Cortex of kidney (tissue), 1 donor: ENCODE results near the gene HLA-DQB1.
"Not testable (repeated sequence)": the region's sequence is repeated elsewhere in the genome, so short reads cannot be mapped to it uniquely, and the experiment has no call there.

ENCODE experiments used
- DNase-seq: peaks from one replicate; lab custom pipeline; 2025; lab: John Stamatoyannopoulos, UW

The HLA-DQB1 gene

GRCh38 chr6:32662099-32662498 lies 4.4 kb downstream of the HLA-DQB1 start:
- DNase-seq, result no peak

DNA sequence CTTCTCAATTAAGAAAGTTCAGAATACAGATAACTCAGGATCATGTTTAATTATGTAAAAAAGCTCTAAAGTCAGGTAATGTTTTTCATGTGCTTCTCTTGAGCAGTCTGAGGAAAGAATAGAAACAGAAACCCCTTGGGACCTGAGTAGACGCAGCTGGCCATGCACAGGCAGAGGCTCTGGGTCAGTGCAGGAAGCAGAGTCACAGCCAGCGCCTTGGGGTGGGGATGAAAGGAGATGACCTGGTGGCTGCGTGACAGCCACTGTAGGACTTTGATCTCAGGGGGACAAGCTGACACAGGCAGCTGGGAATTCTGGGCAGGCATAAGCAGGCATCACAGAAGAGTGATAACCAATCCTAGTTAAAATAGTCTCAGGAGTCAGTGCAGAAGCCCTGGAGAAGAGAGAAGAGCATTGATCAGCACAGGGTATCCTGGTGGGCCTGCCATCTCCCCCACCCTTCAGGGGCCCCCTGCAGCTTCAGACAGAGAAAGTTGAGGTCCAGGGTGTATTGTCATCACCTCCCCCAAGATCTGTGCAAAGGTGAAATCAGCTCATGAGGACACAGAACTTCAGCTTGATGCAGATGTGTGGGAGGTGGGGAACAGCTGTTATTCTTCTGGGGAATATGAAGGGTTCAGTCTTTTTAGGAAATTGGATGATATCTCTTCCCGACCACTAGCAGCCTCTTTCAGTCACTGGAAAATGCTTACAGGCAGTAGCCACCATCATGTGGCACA lies 6.4 kb downstream of the HLA-DQB1 start:
- no peak for DNase-seq

- DNase-seq, result no peak
These were observed 8.1 kb downstream of the HLA-DQB1 start for GRCh38 chr6:32658268-32658897.

DNA sequence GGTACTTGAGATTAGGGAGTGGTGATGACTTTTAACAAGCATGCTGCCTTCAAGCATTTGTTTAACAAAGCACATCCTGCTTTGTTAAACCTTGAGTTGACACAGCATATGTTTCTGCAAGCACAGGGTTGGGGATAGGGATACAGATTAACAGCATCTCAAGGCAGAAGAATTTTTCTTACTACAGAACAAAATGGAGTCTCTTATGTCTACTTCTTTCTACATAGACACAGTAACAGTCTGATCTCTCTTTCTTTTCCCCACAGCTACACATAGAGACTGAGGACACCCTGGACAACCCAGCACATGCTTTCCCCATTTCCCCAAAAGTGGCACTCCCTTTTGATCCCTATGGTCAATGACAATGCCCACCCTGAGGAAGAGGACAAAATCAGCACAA lies 8.6 kb downstream of the HLA-DQB1 start:
- not testable (repeated sequence) for DNase-seq

DNA sequence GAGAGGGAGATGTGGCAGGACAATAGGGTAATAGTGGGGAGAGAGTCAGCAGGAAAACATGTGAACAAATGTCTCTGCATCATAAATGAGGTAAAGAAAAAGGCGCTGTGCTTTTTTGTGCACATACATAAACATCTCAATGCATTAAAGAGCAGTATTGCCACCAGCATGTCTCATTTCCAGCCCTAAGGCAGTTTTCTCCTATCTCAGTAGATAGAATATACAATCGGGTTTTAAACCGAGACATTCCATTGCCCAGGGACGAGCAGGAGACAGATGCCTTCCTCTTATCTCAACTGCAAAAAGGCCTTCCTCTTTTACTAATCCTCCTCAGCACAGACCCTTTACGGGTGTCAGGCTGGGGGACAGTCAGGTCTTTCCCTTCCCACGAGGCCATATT lies 9.1 kb downstream of the HLA-DQB1 start:
- not testable (repeated sequence) for DNase-seq

DNA sequence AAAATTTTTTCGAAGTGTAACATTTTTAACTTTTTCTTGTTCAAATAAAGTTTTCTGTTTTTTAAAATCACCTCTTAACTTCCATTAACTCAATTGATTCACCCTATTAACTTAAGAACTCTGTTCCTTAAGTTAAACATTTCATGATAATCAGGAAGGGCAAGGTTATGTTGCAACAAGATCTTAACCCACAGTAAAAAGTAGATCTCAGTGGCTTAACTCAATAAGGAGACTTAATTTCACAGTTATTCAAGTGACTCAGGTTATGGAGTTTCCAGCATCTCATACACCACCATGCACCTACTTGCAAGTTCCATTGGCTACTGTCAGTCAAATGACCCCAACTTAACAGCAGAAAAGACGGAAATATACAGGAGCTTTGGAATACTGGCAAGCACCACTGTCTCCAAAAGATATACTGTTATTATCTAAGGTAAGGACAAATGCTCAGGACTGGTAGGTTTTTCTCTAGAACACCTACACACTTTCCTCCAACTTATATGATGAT lies 11.2 kb downstream of the HLA-DQB1 start:
- no peak for DNase-seq

DNA sequence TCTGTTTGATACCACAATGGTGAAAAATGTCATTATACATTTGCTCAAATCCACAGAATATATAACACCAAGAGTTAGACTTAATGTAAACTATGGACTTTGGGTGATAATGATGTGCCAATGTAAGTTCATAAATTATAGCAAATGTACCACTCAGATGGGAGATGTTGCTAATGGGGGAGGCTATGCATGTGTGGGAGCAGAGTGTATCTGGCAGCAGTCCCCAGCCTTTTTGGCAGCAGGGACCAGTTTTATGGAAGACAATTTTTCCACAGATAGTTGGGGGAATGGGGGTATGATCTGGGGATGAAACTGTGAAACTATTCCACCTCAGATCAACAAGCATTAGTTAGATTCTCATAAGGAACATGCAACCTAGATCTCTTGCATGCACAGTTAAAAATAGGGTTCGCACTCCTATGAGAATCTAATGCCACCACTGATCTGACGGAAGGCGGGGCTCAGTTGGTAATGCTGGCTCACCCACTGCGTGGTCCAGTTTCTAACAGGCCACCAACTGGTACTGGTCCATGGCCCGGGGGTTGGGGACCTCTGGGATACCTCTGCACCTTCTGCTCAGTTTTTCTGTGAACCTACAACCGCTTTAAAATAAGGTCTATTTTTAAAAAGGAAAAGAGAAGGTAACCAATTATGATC lies 21.3 kb downstream of the HLA-DQB1 start:
- no peak for DNase-seq

- DNase-seq, result no peak
These were observed 22.6 kb downstream of the HLA-DQB1 start for GRCh38 chr6:32643904-32644303.

DNA sequence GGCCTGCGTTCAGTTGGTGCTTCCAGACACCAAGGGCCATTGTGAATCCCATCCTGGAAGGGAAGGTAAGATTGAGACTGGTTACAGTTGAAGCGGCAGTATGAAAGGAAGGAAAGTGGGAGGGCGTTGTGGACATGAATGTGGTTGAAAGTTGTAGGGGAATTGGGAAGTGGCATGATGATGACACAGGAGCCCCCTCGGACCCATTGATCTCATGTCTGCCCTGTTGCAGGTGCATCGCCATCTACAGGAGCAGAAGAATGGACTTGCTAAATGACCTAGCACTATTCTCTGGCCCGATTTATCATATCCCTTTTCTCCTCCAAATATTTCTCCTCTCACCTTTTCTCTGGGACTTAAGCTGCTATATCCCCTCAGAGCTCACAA lies 23.7 kb downstream of the HLA-DQB1 start:
- no peak for DNase-seq

DNA sequence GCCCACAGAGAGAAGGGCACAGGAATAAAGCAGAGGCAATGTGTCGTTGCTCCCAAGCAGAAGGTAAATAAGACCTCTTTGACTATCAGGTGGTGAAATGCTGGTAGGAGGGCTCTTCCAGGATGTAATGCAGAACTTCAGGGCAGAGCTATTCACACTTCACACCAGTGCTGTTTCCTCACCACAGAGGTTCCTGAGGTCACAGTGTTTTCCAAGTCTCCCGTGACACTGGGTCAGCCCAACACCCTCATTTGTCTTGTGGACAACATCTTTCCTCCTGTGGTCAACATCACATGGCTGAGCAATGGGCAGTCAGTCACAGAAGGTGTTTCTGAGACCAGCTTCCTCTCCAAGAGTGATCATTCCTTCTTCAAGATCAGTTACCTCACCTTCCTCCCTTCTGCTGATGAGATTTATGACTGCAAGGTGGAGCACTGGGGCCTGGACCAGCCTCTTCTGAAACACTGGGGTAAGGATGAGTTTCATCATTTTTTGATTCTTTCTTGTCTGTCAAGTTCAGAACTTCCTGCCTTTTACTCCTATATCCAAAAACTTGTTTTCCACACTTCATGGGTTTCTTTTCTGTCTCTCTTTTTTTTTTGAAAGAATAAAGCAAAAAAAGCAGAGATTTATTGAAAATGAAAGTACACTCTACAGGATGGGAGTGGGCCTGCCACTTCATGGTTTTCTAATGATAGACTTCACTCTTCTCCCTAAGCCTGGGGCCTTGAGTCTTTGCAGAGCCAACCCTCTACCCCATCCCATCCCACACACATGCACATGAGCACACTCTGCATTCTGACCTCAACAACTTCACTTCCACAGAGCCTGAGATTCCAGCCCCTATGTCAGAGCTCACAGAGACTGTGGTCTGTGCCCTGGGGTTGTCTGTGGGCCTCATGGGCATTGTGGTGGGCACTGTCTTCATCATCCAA lies 24.4 kb downstream of the HLA-DQB1 start:
- DNase-seq, result not testable (repeated sequence)

- DNase-seq, result no peak
These were observed 25.3 kb downstream of the HLA-DQB1 start for GRCh38 chr6:32641122-32641521.

DNA sequence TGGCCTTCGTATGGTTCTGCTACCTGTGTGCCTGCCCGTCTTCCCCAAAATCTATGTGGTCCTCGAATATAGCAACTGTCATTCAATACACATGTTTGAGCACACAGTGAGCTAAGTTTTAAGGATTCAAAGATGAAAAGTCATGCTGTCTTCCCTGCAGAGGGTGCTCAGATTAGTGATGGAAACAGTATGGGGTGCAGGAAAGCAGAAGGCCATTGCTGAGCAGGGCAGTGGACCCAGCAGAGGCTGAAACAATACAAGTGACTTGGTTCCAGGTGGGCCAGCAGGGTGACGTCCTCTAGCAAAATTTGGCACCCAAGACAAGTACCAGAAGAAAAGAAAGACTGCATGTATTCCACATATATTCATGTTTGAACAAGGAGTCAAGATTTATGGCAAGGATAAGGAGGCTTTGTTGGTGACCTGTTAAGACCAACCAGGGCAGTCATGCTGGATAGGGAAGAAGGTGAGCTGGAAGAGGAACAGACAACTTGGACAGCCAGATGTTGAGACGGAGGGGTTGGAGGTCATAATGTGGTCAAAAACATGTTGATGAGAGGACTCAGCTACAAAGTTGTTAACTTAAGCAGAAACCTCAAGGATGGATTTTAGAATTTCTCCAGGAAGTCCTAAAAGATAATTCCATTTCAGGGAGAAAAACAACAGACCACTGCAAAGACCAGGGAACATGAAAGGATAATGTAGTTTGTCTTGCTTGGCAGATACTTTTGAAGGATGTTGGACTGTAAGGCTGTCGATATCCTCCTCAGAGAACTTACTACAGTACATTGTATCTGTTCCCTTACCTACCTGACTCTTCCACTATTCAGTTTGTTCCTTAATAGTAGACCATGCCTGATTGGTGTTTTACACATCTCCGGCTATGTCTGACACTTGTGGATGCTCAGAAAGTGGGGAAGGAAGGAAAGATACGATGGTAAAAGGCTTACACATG lies 26.7 kb downstream of the HLA-DQB1 start:
- no peak for DNase-seq

GRCh38 chr6:32638532-32639219 lies 27.8 kb downstream of the HLA-DQB1 start:
- no peak for DNase-seq

GRCh38 chr6:32637883-32638282 lies 28.6 kb downstream of the HLA-DQB1 start:
- DNase-seq, result no peak

- no peak for DNase-seq
These were observed 29.1 kb downstream of the HLA-DQB1 start, which contains the start of gene HLA-DQA1 for GRCh38 chr6:32637219-32637880. TSS of gene HLA-DQA1 (plus strand) at chr6:32637406. CDS start at chr6:32637459, 53 bp downstream.

DNA sequence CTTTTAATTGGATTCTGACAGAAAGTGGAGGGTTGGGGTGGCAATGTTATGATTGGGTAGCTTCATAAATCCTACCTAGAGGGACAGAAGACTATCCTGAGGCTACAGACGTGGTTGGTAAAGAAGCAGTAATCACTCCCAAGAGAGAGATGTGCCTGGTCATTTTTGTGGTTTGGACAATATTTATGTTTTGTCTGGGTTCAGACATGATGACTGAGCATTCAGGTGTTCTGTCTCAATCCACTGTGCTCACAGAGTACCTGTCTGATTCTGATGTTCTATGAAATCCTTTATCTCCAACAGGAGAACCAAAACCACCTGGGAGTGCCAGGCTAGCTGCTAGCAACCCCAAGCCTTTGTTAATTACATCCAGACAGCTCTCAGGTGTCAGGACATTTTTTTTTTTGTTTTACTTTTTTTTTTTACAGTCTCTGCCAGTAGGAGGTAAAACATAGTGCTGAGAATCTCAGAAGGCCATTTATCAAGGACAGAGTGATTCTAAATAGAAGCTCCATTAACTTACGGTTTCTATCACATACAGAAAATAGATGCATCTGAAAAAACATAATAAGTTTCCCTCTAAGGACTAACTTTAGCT lies 30.8 kb downstream of the HLA-DQB1 start:
- DNase-seq, result no peak

DNA sequence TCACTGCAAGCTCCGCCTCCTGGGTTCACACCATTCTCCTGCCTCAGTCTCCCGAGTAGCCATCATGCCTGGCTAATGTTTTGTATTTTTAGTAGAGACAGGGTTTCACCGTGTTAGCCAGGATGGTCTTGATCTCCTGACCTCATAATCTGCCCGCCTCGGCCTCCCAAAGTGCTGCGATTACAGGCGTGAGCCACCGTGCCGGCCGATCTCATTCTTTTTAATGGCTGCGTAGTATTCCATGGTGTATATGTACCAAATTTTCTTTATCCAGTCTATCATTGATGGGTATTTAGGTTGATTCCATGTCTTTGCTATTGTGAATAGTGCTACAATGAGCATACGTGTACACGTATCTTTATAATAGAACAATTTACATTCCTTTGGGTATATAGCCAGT lies 36.7 kb downstream of the HLA-DQB1 start:
- not testable (repeated sequence) for DNase-seq

DNA sequence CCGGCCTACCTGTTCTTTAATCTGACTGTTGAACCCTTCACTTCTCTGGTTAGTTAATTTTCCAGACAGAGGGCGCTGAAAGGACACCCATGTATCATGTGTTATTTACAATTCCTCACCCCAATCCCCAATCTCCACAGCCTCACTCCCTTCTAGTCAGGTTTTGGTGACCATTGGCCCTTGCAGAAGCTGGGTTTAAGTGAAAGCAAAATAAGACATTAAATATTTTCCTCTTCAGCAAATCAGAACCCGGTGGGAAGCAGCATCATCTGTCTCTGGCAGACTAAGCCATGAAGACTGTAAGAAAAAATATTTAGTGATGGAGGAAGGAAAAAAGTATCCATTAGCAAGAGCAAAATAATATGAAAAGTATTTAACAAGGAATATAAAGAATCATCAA lies 38.6 kb downstream of the HLA-DQB1 start:
- no peak for DNase-seq

DNA sequence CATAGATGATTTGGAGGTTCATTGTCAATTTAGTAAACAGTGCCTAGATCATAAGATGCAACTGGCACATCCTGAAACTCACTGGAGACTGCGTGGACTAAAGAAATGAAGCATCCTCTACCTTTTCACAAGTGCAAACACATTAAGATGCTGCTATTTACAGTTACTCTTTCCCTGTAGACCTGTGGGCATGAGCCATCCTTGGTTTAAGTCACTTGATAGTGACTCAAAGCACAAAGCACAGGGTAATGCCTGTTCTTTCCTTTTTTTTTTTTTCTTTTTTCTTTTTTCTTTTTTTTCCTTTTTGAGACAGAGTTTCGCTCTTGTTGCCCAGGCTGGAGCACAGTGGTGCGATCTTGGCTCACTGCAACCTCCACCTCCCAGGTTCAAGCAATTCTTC lies 39.2 kb downstream of the HLA-DQB1 start:
- DNase-seq, result no peak
